Upper lobe of right lung (tissue), 1 donor: ENCODE data around the gene MEIOSIN. TPM values are rescaled to one million over a fixed set of nuclear protein-coding genes. Genes with fewer than 3 reads are reported as not detected.

Experiments
- ATAC-seq: fragments of 200-7000 bp; cut with Tn5 transposase; one replicate; pipeline ENCODE4 v1.9.1; 2020; ENCODE audit warnings: mild to moderate bottlenecking, moderate library complexity
- DNase-seq: peaks from one replicate; pipeline ENCODE4 v3.0.0-alpha.2; 2020
- H3K27ac ChIP-seq: fragments of 200-600 bp; one replicate; pipeline ENCODE4 v1.8.0; 2022
- H3K27me3 ChIP-seq: fragments of 200-600 bp; one replicate; pipeline ENCODE4 v1.8.0; 2022; ENCODE audit warnings: mild to moderate bottlenecking
- H3K36me3 ChIP-seq: fragments of 200-600 bp; one replicate; pipeline ENCODE4 v1.8.0; 2022
- H3K4me1 ChIP-seq: fragments of 200-600 bp; one replicate; pipeline ENCODE4 v1.8.0; 2022
- H3K4me3 ChIP-seq: fragments of 200-600 bp; one replicate; pipeline ENCODE4 v1.8.0; 2022; ENCODE audit warnings: mild to moderate bottlenecking
- H3K9me3 ChIP-seq: fragments of 200-600 bp; one replicate; pipeline ENCODE4 v1.8.0; 2022
- CTCF ChIP-seq: fragments of 200-600 bp; IDR thresholded peaks from one replicate; pipeline ENCODE4 v1.8.0; 2022; ENCODE audit warnings: antibody characterized with exemption
- intact Hi-C: fragments of 100-400 bp; cut with DNase I; formaldehyde crosslinking; loops from one replicate; pipeline ENCODE4 v1.11.0; 2022
- total RNA-seq: library from RNA; stranded (reverse); fragmentation: NEBNext Ultra II Directional; extraction: Animal tissue kit (Norgen Biotek cat#: 25700); gene quantifications from one replicate; pipeline ENCODE4 v1.2.1, GENCODE V29; 2021
- donor health status: DM: no; HTN: yes; CAD: no; lungs with severe emphysema.

MEIOSIN gene
- total RNA-seq, 1 donor from 2014 or later, result not detected

GRCh38 chr19:45801603-45802175, 68.5 kb downstream of the MEIOSIN start:
- no peaks in the 10 kb centered on the region for H3K36me3 ChIP-seq
- no peak for TF ChIP-seq CTCF
- no peak overlapping the region for H3K4me3 ChIP-seq
- ATAC-seq (no peak), DNase-seq (no peak)
- no peaks in the 10 kb centered on the region for H3K9me3 ChIP-seq
- H3K27me3 ChIP-seq, result no peaks in the 10 kb centered on the region
- peaks cover 7% of the 10 kb centered on the region for H3K4me1 ChIP-seq
- no peak overlapping the region for H3K27ac ChIP-seq
- intact Hi-C loops, result no loop called here

GRCh38 chr19:45804140-45804958, 71.1 kb downstream of the MEIOSIN start:
- no peak for DNase-seq
- intact Hi-C loops, result no loop called here
- no peak overlapping the region for H3K4me3 ChIP-seq

GRCh38 chr19:45804959-45805230, 71.7 kb downstream of the MEIOSIN start:
- Histone ChIP-seq H3K27me3 (no peaks in the 10 kb centered on the region), H3K27ac (no peak overlapping the region), H3K9me3 (no peaks in the 10 kb centered on the region), H3K4me1 (peaks cover 3% of the 10 kb centered on the region), H3K36me3 (no peaks in the 10 kb centered on the region), H3K4me3 (no peak overlapping the region)
- no peak for DNase-seq
- no peak for TF ChIP-seq CTCF
- intact Hi-C loops, result no loop called here
- ATAC-seq, result no peak

More at GRCh38 chr19:45804140-45804958, 71.1 kb downstream of the MEIOSIN start:
- ATAC-seq, result no peak
- Histone ChIP-seq H3K27ac (no peak overlapping the region), H3K9me3 (no peaks in the 10 kb centered on the region), H3K36me3 (no peaks in the 10 kb centered on the region), H3K27me3 (no peaks in the 10 kb centered on the region), H3K4me1 (peaks cover 3% of the 10 kb centered on the region)
- no peak for TF ChIP-seq CTCF

GRCh38 chr19:45805719-45806118, 72.5 kb downstream of the MEIOSIN start:
- intact Hi-C loops, result no loop called here
- Histone ChIP-seq H3K27ac (no peak overlapping the region), H3K9me3 (no peaks in the 10 kb centered on the region), H3K27me3 (no peaks in the 10 kb centered on the region), H3K4me1 (peaks cover 3% of the 10 kb centered on the region), H3K4me3 (no peak overlapping the region), H3K36me3 (no peaks in the 10 kb centered on the region)
- no peak for TF ChIP-seq CTCF
- DNase-seq, result no peak
- no peak for ATAC-seq

GRCh38 chr19:45809643-45810159, 76.5 kb downstream of the MEIOSIN start:
- H3K27me3 ChIP-seq, result no peaks in the 10 kb centered on the region
- no peaks in the 10 kb centered on the region for H3K36me3 ChIP-seq
- intact Hi-C loops, result no loop called here
- H3K9me3 ChIP-seq, result no peaks in the 10 kb centered on the region
- H3K4me3 ChIP-seq, result no peak overlapping the region
- peaks cover 3% of the 10 kb centered on the region for H3K4me1 ChIP-seq
- no peak overlapping the region for H3K27ac ChIP-seq
- no peak for DNase-seq
- ATAC-seq, result no peak
- no peak for TF ChIP-seq CTCF
